Measurements from ENCODE around the gene UMAD1.
A peak's percentile ranks its signal among the peaks of the same experiment; 100 is the strongest.
"Not testable (repeated sequence)": the region's sequence is repeated elsewhere in the genome, so short reads cannot be mapped to it uniquely, and the experiment has no call there.

UMAD1 gene

GRCh38 chr7:7795630-7796121 lies 155.1 kb downstream of the UMAD1 start:
- no peak for FAIRE-seq
- no peak for DNase-seq (ENCODE audit: low spot score)

GRCh38 chr7:7798510-7798909 lies 158.0 kb downstream of the UMAD1 start:
- no peak for FAIRE-seq
- DNase-seq (ENCODE audit: low spot score): no peak

- FAIRE-seq (peak; percentile 9), DNase-seq (ENCODE audit: low spot score) (no peak)
These were observed 158.6 kb downstream of the UMAD1 start for GRCh38 chr7:7799138-7799537.

GRCh38 chr7:7802531-7802930 lies 162.0 kb downstream of the UMAD1 start:
- FAIRE-seq: peak; percentile 50
- no peak for DNase-seq (ENCODE audit: low spot score)

GRCh38 chr7:7803715-7804178 lies 163.2 kb downstream of the UMAD1 start:
- DNase-seq (ENCODE audit: low spot score) (no peak), FAIRE-seq (no peak)

GRCh38 chr7:7804822-7805221 lies 164.3 kb downstream of the UMAD1 start:
- FAIRE-seq; DNase-seq (ENCODE audit: low spot score): not testable (repeated sequence)

- no peak for DNase-seq (ENCODE audit: low spot score)
These were observed 165.1 kb downstream of the UMAD1 start for GRCh38 chr7:7805511-7806153.

GRCh38 chr7:7808156-7808555 lies 167.6 kb downstream of the UMAD1 start:
- DNase-seq (ENCODE audit: low spot score): no peak
- FAIRE-seq: no peak

More at GRCh38 chr7:7805511-7806153, 165.1 kb downstream of the UMAD1 start:
- FAIRE-seq: peak; percentile 77

GRCh38 chr7:7808626-7809025 lies 168.1 kb downstream of the UMAD1 start:
- no peak for DNase-seq (ENCODE audit: low spot score)
- FAIRE-seq: no peak

- FAIRE-seq (no peak), DNase-seq (ENCODE audit: low spot score) (no peak)
These were observed 169.8 kb downstream of the UMAD1 start for GRCh38 chr7:7810380-7810779.

GRCh38 chr7:7810826-7811225 lies 170.3 kb downstream of the UMAD1 start:
- DNase-seq (ENCODE audit: low spot score): no peak
- FAIRE-seq: peak; percentile 42

- peak; percentile 79 for FAIRE-seq
- DNase-seq (ENCODE audit: low spot score): no peak
These were observed 171.6 kb downstream of the UMAD1 start for GRCh38 chr7:7812112-7812511.

- FAIRE-seq: no peak
- DNase-seq (ENCODE audit: low spot score): no peak
These were observed 174.8 kb downstream of the UMAD1 start for GRCh38 chr7:7815395-7815794.

- no peak for DNase-seq (ENCODE audit: low spot score)
- no peak for FAIRE-seq
These were observed 175.5 kb downstream of the UMAD1 start for GRCh38 chr7:7816084-7816483.

GRCh38 chr7:7816816-7817536 lies 176.4 kb downstream of the UMAD1 start:
- DNase-seq (ENCODE audit: low spot score) (no peak), FAIRE-seq (peak; percentile 59)

GRCh38 chr7:7817748-7818147 lies 177.2 kb downstream of the UMAD1 start:
- DNase-seq (ENCODE audit: low spot score) (no peak), FAIRE-seq (no peak)

- peak; percentile 74 for FAIRE-seq
- DNase-seq (ENCODE audit: low spot score): not testable (repeated sequence)
These were observed 177.6 kb downstream of the UMAD1 start for GRCh38 chr7:7818179-7818578.

GRCh38 chr7:7819442-7820247 lies 179.1 kb downstream of the UMAD1 start:
- no peak for DNase-seq (ENCODE audit: low spot score)
- no peak for FAIRE-seq

- DNase-seq (ENCODE audit: low spot score) (no peak), FAIRE-seq (no peak)
These were observed 179.9 kb downstream of the UMAD1 start for GRCh38 chr7:7820409-7820808.

GRCh38 chr7:7820939-7821338 lies 180.4 kb downstream of the UMAD1 start:
- FAIRE-seq: no peak
- DNase-seq (ENCODE audit: low spot score): no peak

GRCh38 chr7:7821517-7821916 lies 181.0 kb downstream of the UMAD1 start:
- DNase-seq (ENCODE audit: low spot score): no peak
- FAIRE-seq: no peak

GRCh38 chr7:7825294-7825693 lies 184.7 kb downstream of the UMAD1 start:
- not testable (repeated sequence) for DNase-seq (ENCODE audit: low spot score); FAIRE-seq
